ENCODE measurements around the gene CPA5.
"Not testable (repeated sequence)": the region's sequence is repeated elsewhere in the genome, so short reads cannot be mapped to it uniquely, and the experiment has no call there.

Gene CPA5

GRCh38 chr7:130359276-130359857 is 14.8 kb downstream of the CPA5 start:
- DNase-seq = no peak

GRCh38 chr7:130360518-130360917 is 15.9 kb downstream of the CPA5 start:
- no peak for DNase-seq

- no peak for DNase-seq
Measured at GRCh38 chr7:130361681-130362080, 17.1 kb downstream of the CPA5 start.

- DNase-seq = no peak
Measured at GRCh38 chr7:130362251-130362816, 17.7 kb downstream of the CPA5 start.

GRCh38 chr7:130363026-130363847 is 18.6 kb downstream of the CPA5 start:
- DNase-seq = no peak

GRCh38 chr7:130364451-130364850 is 19.8 kb downstream of the CPA5 start:
- DNase-seq = no peak

- no peak for DNase-seq
Measured at GRCh38 chr7:130365088-130365487, 20.5 kb downstream of the CPA5 start.

GRCh38 chr7:130365511-130366441 is 21.2 kb downstream of the CPA5 start:
- DNase-seq = no peak

- DNase-seq = no peak
Measured at GRCh38 chr7:130366564-130366963, 21.9 kb downstream of the CPA5 start.

GRCh38 chr7:130367088-130367755 is 22.6 kb downstream of the CPA5 start:
- no peak for DNase-seq

GRCh38 chr7:130367836-130368746 is 23.5 kb downstream of the CPA5 start:
- no peak for DNase-seq

GRCh38 chr7:130369110-130369711 is 24.6 kb downstream of the CPA5 start:
- DNase-seq = no peak

- no peak for DNase-seq
Measured at GRCh38 chr7:130369831-130370550, 25.4 kb downstream of the CPA5 start.

- DNase-seq = no peak
Measured at GRCh38 chr7:130371046-130371445, 26.4 kb downstream of the CPA5 start.

- DNase-seq = no peak
Measured at GRCh38 chr7:130372402-130373165, 28.0 kb downstream of the CPA5 start.

GRCh38 chr7:130374507-130374906 is 29.9 kb downstream of the CPA5 start:
- DNase-seq = no peak

GRCh38 chr7:130376461-130376860 is 31.8 kb downstream of the CPA5 start:
- DNase-seq = not testable (repeated sequence)

- DNase-seq = no peak
Measured at GRCh38 chr7:130377178-130377577, 32.6 kb downstream of the CPA5 start.

GRCh38 chr7:130379019-130379418 is 34.4 kb downstream of the CPA5 start:
- no peak for DNase-seq

- no peak for DNase-seq
Measured at GRCh38 chr7:130379532-130379920, 34.9 kb downstream of the CPA5 start.
